ENCODE data around the gene ALLC.

ALLC gene

DNA sequence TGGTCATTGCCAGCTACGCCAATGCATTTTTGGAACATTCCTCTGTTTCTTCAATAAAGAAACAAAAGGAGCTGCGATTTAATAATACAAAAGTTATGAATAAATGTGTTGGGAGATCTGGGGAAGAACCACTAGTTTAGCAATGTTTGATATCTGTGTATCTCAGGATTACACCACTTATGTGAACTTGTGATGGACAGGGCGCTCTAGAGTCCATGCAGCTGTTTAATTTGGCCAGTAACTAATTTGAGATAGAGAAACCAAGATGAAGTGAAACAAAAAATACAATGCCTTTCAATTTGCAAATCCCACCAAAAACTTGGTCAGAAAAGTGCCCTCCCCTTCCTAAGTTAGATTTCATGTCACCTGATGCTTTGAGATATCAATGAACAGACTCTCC is 38.5 kb downstream of the ALLC start:
- no peak for TF ChIP-seq CTCF (IDR thresholded peaks at IDR 0.05; ENCODE audit: low read length, missing control alignments)
- DNase-seq (ENCODE audit: low read depth): no peak
- H3K4me3 ChIP-seq (replicated peaks; ENCODE audit: low read depth, low read length): no peak overlapping the region

- TF ChIP-seq CTCF (IDR thresholded peaks at IDR 0.05; ENCODE audit: low read length, missing control alignments): no peak
- no peak overlapping the region for H3K4me3 ChIP-seq (replicated peaks; ENCODE audit: low read depth, low read length)
Measured at GRCh38 chr2:3701071-3701470, 43.1 kb downstream of the ALLC start.

DNA sequence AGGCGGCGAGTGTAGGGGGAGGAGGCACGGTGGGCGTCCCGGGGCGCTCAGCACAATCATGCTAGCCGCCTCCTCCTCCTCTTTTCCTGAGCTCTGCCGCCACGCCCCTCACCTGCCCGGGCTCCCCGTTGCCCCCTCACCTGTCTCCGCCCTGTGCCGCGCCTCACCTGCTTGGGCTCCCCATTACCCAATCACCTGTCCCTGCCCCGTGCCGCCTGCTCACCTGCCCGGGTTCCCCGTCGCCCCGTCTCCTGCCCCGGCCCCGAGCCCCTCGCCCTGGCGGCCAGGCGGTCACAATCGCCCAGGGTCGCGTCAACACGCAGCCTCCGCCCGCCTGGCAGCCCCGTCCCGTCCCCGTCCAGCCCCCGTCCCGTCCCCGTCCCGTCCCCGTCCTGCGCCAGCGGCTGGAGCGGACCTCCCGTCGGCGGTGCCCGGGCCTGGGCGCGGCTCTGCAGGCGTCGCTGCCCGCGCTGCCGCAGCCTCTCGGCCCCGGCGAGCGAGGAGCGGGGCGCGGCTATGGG is 45.3 kb downstream of the ALLC start, which contains the start of gene DCDC2C:
Gene DCDC2C, plus strand, starts transcription at position 340 of the 521 bp plus-strand sequence. Its CDS starts 177 bp downstream, at position 517.
- TF ChIP-seq CTCF (IDR thresholded peaks at IDR 0.05; ENCODE audit: low read length, missing control alignments): no peak
- no peak within 1 kb of the TSS for H3K4me3 ChIP-seq (replicated peaks; ENCODE audit: low read depth, low read length)
- no peak for DNase-seq (ENCODE audit: low read depth)

More at GRCh38 chr2:3701071-3701470, 43.1 kb downstream of the ALLC start:
- no peak for DNase-seq (ENCODE audit: low read depth)

- H3K4me3 ChIP-seq (replicated peaks; ENCODE audit: low read depth, low read length): no peak overlapping the region
- no peak for DNase-seq (ENCODE audit: low read depth)
- no peak for TF ChIP-seq CTCF (IDR thresholded peaks at IDR 0.05; ENCODE audit: low read length, missing control alignments)
Measured at GRCh38 chr2:3703757-3704355, 45.9 kb downstream of the ALLC start.

- no peak for TF ChIP-seq CTCF (IDR thresholded peaks at IDR 0.05; ENCODE audit: low read length, missing control alignments)
Measured at GRCh38 chr2:3704692-3705091, 46.7 kb downstream of the ALLC start.

GRCh38 chr2:3705782-3706181 is 47.8 kb downstream of the ALLC start:
- H3K4me3 ChIP-seq (replicated peaks; ENCODE audit: low read depth, low read length): no peak overlapping the region
- no peak for TF ChIP-seq CTCF (IDR thresholded peaks at IDR 0.05; ENCODE audit: low read length, missing control alignments)
- no peak for DNase-seq (ENCODE audit: low read depth)

More at GRCh38 chr2:3704692-3705091, 46.7 kb downstream of the ALLC start:
- DNase-seq (ENCODE audit: low read depth): no peak
- no peak overlapping the region for H3K4me3 ChIP-seq (replicated peaks; ENCODE audit: low read depth, low read length)

DNA sequence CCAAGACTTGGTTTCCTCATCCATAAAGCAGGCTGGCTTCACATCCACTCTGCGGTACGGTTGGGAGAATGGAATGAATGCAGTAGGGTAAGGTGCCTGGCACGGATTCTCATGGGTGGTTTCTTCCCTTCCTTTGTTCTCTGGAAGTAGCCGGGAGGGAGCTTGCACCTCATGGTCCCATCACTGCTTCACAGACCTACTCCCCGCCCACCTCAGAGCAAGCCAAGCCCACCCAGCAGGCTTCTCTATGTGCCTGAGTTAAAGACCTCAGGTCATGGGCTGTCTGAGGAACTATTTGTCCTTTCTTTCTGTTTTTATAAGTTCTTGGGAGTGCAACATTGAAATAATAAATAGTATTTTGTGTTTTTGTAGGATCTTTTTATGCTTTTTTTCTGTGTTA is 48.9 kb downstream of the ALLC start:
- H3K4me3 ChIP-seq (replicated peaks; ENCODE audit: low read depth, low read length): no peak overlapping the region
- DNase-seq (ENCODE audit: low read depth): no peak
- no peak for TF ChIP-seq CTCF (IDR thresholded peaks at IDR 0.05; ENCODE audit: low read length, missing control alignments)

Data from fibroblast of pulmonary artery (primary cell).